Muscle of leg (tissue), 11 donors: ENCODE data around the gene RABGAP1L. TPM values are rescaled to one million over a fixed set of nuclear protein-coding genes. Genes with fewer than 3 reads are reported as not detected.
A peak's percentile ranks its signal among the peaks of the same experiment; 100 is the strongest.

Experiments
- DNase-seq: peaks from one replicate; pipeline ENCODE4 v3.0.0; 2013
- H3K27ac ChIP-seq: one replicate; pipeline ENCODE4 v1.5.1; 2013; ENCODE audit warnings: mild to moderate bottlenecking, low read length, control low read depth
- H3K27me3 ChIP-seq: one replicate; pipeline ENCODE4 v1.6.1; 2013; ENCODE audit warnings: low read length; ENCODE audit not compliant: control insufficient read depth, insufficient read depth
- H3K36me3 ChIP-seq: one replicate; pipeline ENCODE4 v1.6.1; 2013; ENCODE audit warnings: low read length; ENCODE audit not compliant: control insufficient read depth, insufficient read depth
- H3K4me1 ChIP-seq: one replicate; pipeline ENCODE4 v1.6.1; 2013; ENCODE audit warnings: low read length; ENCODE audit not compliant: control insufficient read depth, insufficient read depth
- H3K4me3 ChIP-seq: one replicate; pipeline ENCODE4 v1.5.1; 2013; ENCODE audit warnings: low read length, control low read depth
- H3K9me3 ChIP-seq: replicated peaks from 2 replicates; pipeline ENCODE4 v1.6.1; 2013; ENCODE audit warnings: low read depth, low read length; ENCODE audit not compliant: control insufficient read depth
- WGBS: methylation state at CpG from one replicate; pipeline ENCODE4 v1.1.5; 2013; ENCODE audit warnings: missing lambda C conversion rate; ENCODE audit not compliant: insufficient coverage; 5-methylcytosine and 5-hydroxymethylcytosine counted together
- polyA plus RNA-seq, 8 donors: library from polyadenylated mRNA; unstranded; fragments of 120-200 nt; gene quantifications; one replicate each; pipeline versions ENCODE4 v1.2.1 to v1.2.3, GENCODE V29; 2013; ENCODE audit warnings: inconsistent platforms in 1 of 8, low replicate concordance in 1 of 8; ENCODE audit not compliant: insufficient read length in 8 of 8, insufficient read depth in 1 of 8
- total RNA-seq: library from RNA; stranded (reverse); fragments of 120-200 nt; gene quantifications from one replicate; pipeline ENCODE4 v1.2.4, GENCODE V29; 2013

RABGAP1L gene
- total and polyA plus RNA-seq, 9 donors = 9.8 to 27.2 (median 11.6) TPM

DNA sequence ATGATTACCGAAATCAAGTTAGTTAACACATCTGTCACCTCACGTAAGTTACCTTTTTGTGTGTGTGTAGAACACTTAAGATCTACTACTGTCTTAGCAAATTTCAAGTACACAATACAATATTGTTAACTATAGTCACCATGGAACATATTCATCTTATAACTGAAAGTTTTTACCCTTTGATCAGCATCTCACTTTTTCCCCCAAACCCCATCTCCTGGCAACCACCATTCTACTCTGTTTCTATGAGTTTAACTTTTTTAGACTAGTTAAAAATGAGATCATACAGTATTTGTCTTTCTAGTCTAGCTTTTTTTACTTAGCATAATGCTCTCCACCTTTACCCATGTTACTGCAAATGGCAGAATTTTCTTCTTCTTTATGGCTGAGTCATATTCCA is 124.7 kb downstream of the RABGAP1L start:
- no peak for DNase-seq
- H3K27ac ChIP-seq = no peak overlapping the region
- H3K9me3 ChIP-seq = no peaks in the 10 kb centered on the region
- H3K4me1 ChIP-seq = no peaks in the 10 kb centered on the region
- H3K27me3 ChIP-seq = no peaks in the 10 kb centered on the region
- H3K36me3 ChIP-seq = peaks cover 7% of the 10 kb centered on the region
- no CpG with 5 or more reads among the region's 2 CpGs for WGBS
- no peak overlapping the region for H3K4me3 ChIP-seq

- Histone ChIP-seq H3K27ac (no peak overlapping the region), H3K4me3 (no peak overlapping the region), H3K9me3 (peaks cover 5% of the 10 kb centered on the region), H3K36me3 (peaks cover 13% of the 10 kb centered on the region), H3K4me1 (no peaks in the 10 kb centered on the region), H3K27me3 (no peaks in the 10 kb centered on the region)
- WGBS = no CpG with 5 or more reads among the region's 1 CpG
- no peak for DNase-seq
Observed at GRCh38 chr1:174286042-174286441, 126.7 kb downstream of the RABGAP1L start.

GRCh38 chr1:174289644-174290310 is 130.5 kb downstream of the RABGAP1L start:
- Histone ChIP-seq H3K36me3 (peaks cover 9% of the 10 kb centered on the region), H3K27ac (no peak overlapping the region), H3K4me3 (no peak overlapping the region), H3K9me3 (peaks cover 6% of the 10 kb centered on the region), H3K4me1 (no peaks in the 10 kb centered on the region), H3K27me3 (no peaks in the 10 kb centered on the region)
- 75% methylated on average over 2 of the region's 2 CpGs for WGBS
- no peak for DNase-seq

DNA sequence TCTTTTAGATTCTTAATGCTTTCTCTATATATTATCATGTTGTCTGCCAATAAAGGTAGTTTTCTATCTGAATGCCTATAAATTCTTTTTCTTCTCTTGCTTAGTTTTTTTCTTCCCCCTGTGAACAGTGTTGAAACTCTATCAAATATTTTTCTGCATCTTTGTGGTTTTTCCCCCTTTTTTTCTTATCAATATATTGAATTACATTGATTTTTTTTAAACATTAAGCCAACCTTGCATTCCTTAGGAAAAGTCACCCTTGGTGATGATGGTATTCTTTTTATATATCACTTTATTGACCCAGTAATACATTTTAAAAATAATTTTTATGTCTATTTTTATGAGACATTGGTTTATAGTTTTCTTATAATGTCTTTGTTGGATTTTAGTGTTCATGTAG is 131.7 kb downstream of the RABGAP1L start:
- H3K4me1 ChIP-seq = no peaks in the 10 kb centered on the region
- no peak overlapping the region for H3K4me3 ChIP-seq
- no peak overlapping the region for H3K27ac ChIP-seq
- no peak for DNase-seq
- H3K9me3 ChIP-seq = peaks cover 6% of the 10 kb centered on the region
- no peaks in the 10 kb centered on the region for H3K27me3 ChIP-seq
- H3K36me3 ChIP-seq = peaks cover 9% of the 10 kb centered on the region

DNA sequence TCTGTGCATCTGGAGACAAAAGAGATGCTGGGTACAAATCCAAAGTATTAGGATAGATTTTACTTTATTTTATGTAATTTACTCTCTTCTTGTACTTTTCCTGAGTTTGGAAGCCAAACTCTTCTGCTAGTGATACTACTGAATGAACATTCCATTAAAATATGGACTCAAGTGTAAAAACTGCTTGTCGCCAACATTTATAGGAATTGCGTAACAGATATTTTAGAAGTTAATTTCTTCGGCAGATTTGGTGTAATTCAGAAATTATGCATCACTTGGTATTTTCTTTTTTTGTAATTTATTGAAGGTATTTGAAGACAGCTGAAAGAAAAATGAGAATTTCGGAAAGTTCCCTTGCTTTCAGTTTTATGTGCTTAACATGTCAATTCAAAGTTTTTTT is 137.0 kb downstream of the RABGAP1L start:
- no peaks in the 10 kb centered on the region for H3K27me3 ChIP-seq
- no peaks in the 10 kb centered on the region for H3K36me3 ChIP-seq
- DNase-seq = peak; percentile 34
- H3K4me3 ChIP-seq = no peak overlapping the region
- H3K9me3 ChIP-seq = peaks cover 5% of the 10 kb centered on the region
- no peak overlapping the region for H3K27ac ChIP-seq
- no CpG with 5 or more reads among the region's 4 CpGs for WGBS
- no peaks in the 10 kb centered on the region for H3K4me1 ChIP-seq

GRCh38 chr1:174297351-174297750 is 138.0 kb downstream of the RABGAP1L start:
- no peak for DNase-seq
- Histone ChIP-seq H3K27me3 (no peaks in the 10 kb centered on the region), H3K36me3 (no peaks in the 10 kb centered on the region), H3K27ac (no peak overlapping the region), H3K4me3 (no peak overlapping the region), H3K4me1 (no peaks in the 10 kb centered on the region), H3K9me3 (peaks cover 8% of the 10 kb centered on the region)
- WGBS = 87% methylated on average over 4 of the region's 10 CpGs

- DNase-seq = no peak
- H3K4me3 ChIP-seq = no peak overlapping the region
- H3K27ac ChIP-seq = no peak overlapping the region
- no peaks in the 10 kb centered on the region for H3K27me3 ChIP-seq
- no peaks in the 10 kb centered on the region for H3K36me3 ChIP-seq
- H3K9me3 ChIP-seq = peaks cover 8% of the 10 kb centered on the region
- H3K4me1 ChIP-seq = no peaks in the 10 kb centered on the region
- WGBS = 100% methylated on average over 5 of the region's 5 CpGs
Observed at GRCh38 chr1:174301295-174302077, 142.2 kb downstream of the RABGAP1L start.

DNA sequence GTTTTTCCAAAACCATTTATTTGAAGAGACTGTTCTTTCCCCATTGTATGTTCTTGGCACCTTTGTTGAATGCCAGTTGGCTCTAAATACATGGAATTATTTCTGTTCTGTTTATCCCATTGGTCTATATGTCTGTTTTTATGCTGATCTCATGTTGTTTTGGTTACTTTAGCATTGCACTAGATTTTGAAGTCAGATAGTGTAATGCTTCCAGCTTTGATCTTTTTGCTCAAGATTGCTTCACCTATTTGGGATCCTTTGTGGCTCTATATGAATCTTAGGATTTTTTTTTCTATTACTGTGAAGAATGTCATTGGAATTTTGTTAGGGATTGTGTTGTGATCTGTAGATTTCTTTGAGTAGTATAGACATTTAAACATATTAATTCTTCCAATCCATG is 149.3 kb downstream of the RABGAP1L start:
- Histone ChIP-seq H3K36me3 (no peaks in the 10 kb centered on the region), H3K4me3 (no peak overlapping the region), H3K9me3 (peaks cover 3% of the 10 kb centered on the region), H3K4me1 (no peaks in the 10 kb centered on the region), H3K27me3 (no peaks in the 10 kb centered on the region), H3K27ac (no peak overlapping the region)
- no peak for DNase-seq

GRCh38 chr1:174309490-174309889 is 150.2 kb downstream of the RABGAP1L start:
- Histone ChIP-seq H3K4me3 (no peak overlapping the region), H3K4me1 (no peaks in the 10 kb centered on the region), H3K9me3 (peaks cover 10% of the 10 kb centered on the region), H3K27me3 (no peaks in the 10 kb centered on the region), H3K36me3 (no peaks in the 10 kb centered on the region), H3K27ac (no peak overlapping the region)
- DNase-seq = no peak

- H3K27ac ChIP-seq = no peak overlapping the region
- peaks cover 17% of the 10 kb centered on the region for H3K9me3 ChIP-seq
- no peaks in the 10 kb centered on the region for H3K27me3 ChIP-seq
- no peak for DNase-seq
- no CpG with 5 or more reads among the region's 4 CpGs for WGBS
- no peaks in the 10 kb centered on the region for H3K4me1 ChIP-seq
- H3K36me3 ChIP-seq = no peaks in the 10 kb centered on the region
- no peak overlapping the region for H3K4me3 ChIP-seq
Observed at GRCh38 chr1:174314433-174314832, 155.1 kb downstream of the RABGAP1L start.
